ENCODE data around the gene ITPR2.
A peak's percentile ranks its signal among the peaks of the same experiment; 100 is the strongest.
"Not testable (repeated sequence)": the region's sequence is repeated elsewhere in the genome, so short reads cannot be mapped to it uniquely, and the experiment has no call there.

The ITPR2 gene

GRCh38 chr12:26496170-26496569 is 336.8 kb downstream of the ITPR2 start:
- FAIRE-seq, result no peak

- no peak for FAIRE-seq
Observed at GRCh38 chr12:26493656-26494055, 339.3 kb downstream of the ITPR2 start.

GRCh38 chr12:26492406-26492805 is 340.6 kb downstream of the ITPR2 start:
- FAIRE-seq, result no peak

- FAIRE-seq, result no peak
Observed at GRCh38 chr12:26489908-26490307, 343.1 kb downstream of the ITPR2 start.

- FAIRE-seq, result no peak
Observed at GRCh38 chr12:26488351-26488750, 344.6 kb downstream of the ITPR2 start.

- FAIRE-seq, result no peak
Observed at GRCh38 chr12:26473291-26473690, 359.7 kb downstream of the ITPR2 start.

- no peak for FAIRE-seq
Observed at GRCh38 chr12:26471560-26471959, 361.4 kb downstream of the ITPR2 start.

GRCh38 chr12:26469421-26470180 is 363.4 kb downstream of the ITPR2 start:
- no peak for FAIRE-seq

- FAIRE-seq, result no peak
Observed at GRCh38 chr12:26467351-26467750, 365.6 kb downstream of the ITPR2 start.

GRCh38 chr12:26466726-26467125 is 366.3 kb downstream of the ITPR2 start:
- no peak for FAIRE-seq

- FAIRE-seq, result no peak
Observed at GRCh38 chr12:26465419-26466097, 367.4 kb downstream of the ITPR2 start.

- FAIRE-seq, result no peak
Observed at GRCh38 chr12:26461776-26462175, 371.2 kb downstream of the ITPR2 start.

- no peak for FAIRE-seq
Observed at GRCh38 chr12:26460361-26460760, 372.6 kb downstream of the ITPR2 start.

- no peak for FAIRE-seq
Observed at GRCh38 chr12:26455936-26456574, 376.9 kb downstream of the ITPR2 start.

GRCh38 chr12:26453246-26453645 is 379.7 kb downstream of the ITPR2 start:
- FAIRE-seq, result no peak

GRCh38 chr12:26452511-26452910 is 380.5 kb downstream of the ITPR2 start:
- FAIRE-seq, result no peak

- no peak for FAIRE-seq
Observed at GRCh38 chr12:26451763-26452162, 381.2 kb downstream of the ITPR2 start.

- no peak for FAIRE-seq
Observed at GRCh38 chr12:26445909-26446308, 387.1 kb downstream of the ITPR2 start.

GRCh38 chr12:26443309-26443708 is 389.7 kb downstream of the ITPR2 start:
- no peak for FAIRE-seq

- no peak for FAIRE-seq
Observed at GRCh38 chr12:26441434-26441833, 391.6 kb downstream of the ITPR2 start.

GRCh38 chr12:26435069-26435404 is 398.0 kb downstream of the ITPR2 start:
- FAIRE-seq, result no peak

GRCh38 chr12:26434299-26435068 is 398.5 kb downstream of the ITPR2 start:
- FAIRE-seq, result peak; percentile 92

GRCh38 chr12:26433701-26434100 is 399.3 kb downstream of the ITPR2 start:
- not testable (repeated sequence) for FAIRE-seq

Measured in G401.6 (cell line).